ENCODE results near the gene C10orf90. TPM values are rescaled to one million over a fixed set of nuclear protein-coding genes. Genes with fewer than 3 reads are reported as not detected.

Gene C10orf90
- total RNA-seq, 1 experiment from 2014 or later: not detected

- Histone ChIP-seq H3K79me1 (ENCODE audit: insufficient read depth, low read depth, low read length, poor library complexity, severe bottlenecking) (no peaks in the 10 kb centered on the region), H2BK15ac (ENCODE audit: low read depth, low read length) (no peak overlapping the region), H3K18ac (ENCODE audit: insufficient read length, low read depth, low read length) (no peak overlapping the region), H4K91ac (ENCODE audit: insufficient read length, low read depth, low read length) (no peak overlapping the region), H3K9me3 (ENCODE audit: control insufficient read depth, low read depth, low read length) (no peaks in the 10 kb centered on the region), H3K9ac (ENCODE audit: extremely low read depth, insufficient read length, low read length) (no peak overlapping the region), H3K56ac (ENCODE audit: insufficient read length, low read depth, low read length) (no peak overlapping the region), H2BK12ac (ENCODE audit: insufficient read length, low read depth, low read length) (no peak overlapping the region), H3K23ac (ENCODE audit: insufficient read length, low read depth, low read length) (no peak overlapping the region), H4K8ac (replicated peaks; ENCODE audit: insufficient read length, low read depth, low read length) (no peak overlapping the region), H3K23me2 (ENCODE audit: insufficient read length, low read depth, low read length, poor library complexity, severe bottlenecking) (no peaks in the 10 kb centered on the region), H2BK20ac (ENCODE audit: low read depth, low read length, poor library complexity, severe bottlenecking) (no peak overlapping the region), H3K14ac (ENCODE audit: insufficient read depth, low read length) (no peak overlapping the region), H3K27ac (ENCODE audit: insufficient read length, low read depth, low read length) (no peak overlapping the region), H4K20me1 (ENCODE audit: control insufficient read depth, insufficient read depth, insufficient read length) (no peaks in the 10 kb centered on the region), H2BK120ac (ENCODE audit: low read depth, low read length, poor library complexity, severe bottlenecking) (no peak overlapping the region), H3T11ph (ENCODE audit: low read length) (no peak overlapping the region), H3K27me3 (ENCODE audit: insufficient read depth, low read length) (no peaks in the 10 kb centered on the region), H3K79me2 (ENCODE audit: insufficient read depth, low read length) (no peaks in the 10 kb centered on the region), H2AFZ (ENCODE audit: low read length) (no peak overlapping the region), H3K4me2 (ENCODE audit: insufficient read depth, insufficient read length, low read length) (no peak overlapping the region), H2AK5ac (ENCODE audit: insufficient read length, low read length) (no peak overlapping the region), H3K4ac (ENCODE audit: low read depth, low read length) (no peak overlapping the region), H3K4me1 (ENCODE audit: insufficient read depth, low read length) (peaks cover 4% of the 10 kb centered on the region; the same call in 1 of the 2 replicates), H2BK5ac (ENCODE audit: insufficient read length, low read length) (no peak overlapping the region), H4K5ac (ENCODE audit: insufficient read length, low read depth, low read length) (no peak overlapping the region)
- Mint-ChIP-seq H3K27me3 (ENCODE audit: low read depth) (no peaks in the 10 kb centered on the region; the same call in 1 of the 2 replicates), H3K4me1 (peaks cover 16 to 23% of the 10 kb centered on the region in 2 experiments), H3K9me3 (no peaks in the 10 kb centered on the region; a peak in 1 of 5 replicates), H3K36me3 (ENCODE audit: insufficient read depth in 1 of 3, low read depth in 3 of 3) (no peaks in the 10 kb centered on the region; a peak in 1 of 7 replicates), H3K4me3 (no peak overlapping the region), H3K27ac (no peak overlapping the region)
- DNase-seq: no peak
- no peak for TF ChIP-seq CTCF (conservative IDR thresholded peaks at IDR 0.05)
- no CpG with 5 or more reads among the region's 3 CpGs for WGBS (ENCODE audit: extremely low coverage, insufficient read length, low lambda C conversion rate)
These were observed 73.9 kb downstream of the C10orf90 start for GRCh38 chr10:126596472-126597016.

Data from H9 (cell line).